IMR-90 (cell line): ENCODE measurements around the gene ZFR. TPM values are rescaled to one million over a fixed set of nuclear protein-coding genes. Genes with fewer than 3 reads are reported as not detected.

Experiments
- ATAC-seq: fragments of 200-7000 bp; cut with Tn5 transposase; 2 replicates; pipeline ENCODE4 v1.9.1; 2020; ENCODE audit warnings: low read depth, mild to moderate bottlenecking, moderate library complexity
- BruUV-seq: library from RNA; stranded (reverse); fragments of 400-500 nt; replicated peaks from 2 replicates; lab custom pipeline; 2021; lab: Mats Ljungman, UMichigan
- CTCF ChIA-PET: fragments of 300-600 bp; formaldehyde crosslinking; extraction: SDS; loops from one replicate; lab custom pipeline; 2021; ENCODE audit warnings: antibody characterized with exemption; lab: Yijun Ruan, JAX
- POLR2A ChIA-PET: fragments of 300-600 bp; sonication (Branson Sonifier 250); formaldehyde crosslinking; loops from one replicate; lab custom pipeline; 2022; ENCODE audit warnings: antibody characterized with exemption; ENCODE audit not compliant: unreplicated experiment; lab: Charles Lee
- DNase-seq: peaks from one replicate; pipeline ENCODE4 v3.0.0; 2013
- H2AFZ ChIP-seq: replicated peaks from 2 replicates; pipeline ENCODE3; 2013; ENCODE audit warnings: low read length, mild to moderate bottlenecking; ENCODE audit not compliant: poor library complexity
- H2AK5ac ChIP-seq: 2 replicates; pipeline ENCODE4 v1.6.1; 2013; ENCODE audit warnings: low read depth, low read length, inconsistent platforms
- H2AK9ac ChIP-seq: replicated peaks from 2 replicates; pipeline ENCODE3; 2013; ENCODE audit warnings: mild to moderate bottlenecking, low read depth, low read length, moderate library complexity; ENCODE audit not compliant: poor library complexity
- H2BK120ac ChIP-seq: 2 replicates; pipeline ENCODE4 v1.6.1; 2013; ENCODE audit warnings: low read depth, low read length, inconsistent platforms
- H2BK15ac ChIP-seq: 3 replicates; pipeline ENCODE4 v1.6.1; 2013; ENCODE audit warnings: low read depth, low read length, inconsistent platforms
- H2BK20ac ChIP-seq: 2 replicates; pipeline ENCODE4 v1.6.1; 2013; ENCODE audit warnings: low read depth, mild to moderate bottlenecking, inconsistent platforms, low read length, moderate library complexity
- H2BK5ac ChIP-seq: 2 replicates; pipeline ENCODE4 v1.6.1; 2013; ENCODE audit warnings: mild to moderate bottlenecking, low read depth, low read length, inconsistent platforms; ENCODE audit not compliant: poor library complexity, severe bottlenecking
- H3K14ac ChIP-seq: replicated peaks from 2 replicates; pipeline ENCODE4 v1.6.1; 2013; ENCODE audit warnings: low read depth, low read length, inconsistent platforms
- H3K18ac ChIP-seq: 2 replicates; pipeline ENCODE4 v1.6.1; 2013; ENCODE audit warnings: low read depth, low read length, control low read depth
- H3K23ac ChIP-seq: 2 replicates; pipeline ENCODE4 v1.6.1; 2013; ENCODE audit warnings: low read depth, low read length, inconsistent platforms
- H3K27ac ChIP-seq: 2 replicates; pipeline ENCODE4 v1.5.1; 2013; ENCODE audit warnings: mild to moderate bottlenecking, control low read depth, low read length; ENCODE audit not compliant: insufficient read depth
- H3K27me3 ChIP-seq: 2 replicates; pipeline ENCODE4 v1.6.1; 2013; ENCODE audit warnings: low read length; ENCODE audit not compliant: control insufficient read depth, insufficient read depth
- H3K36me3 ChIP-seq: 2 replicates; pipeline ENCODE4 v1.6.1; 2013; ENCODE audit warnings: low read length, mixed read lengths; ENCODE audit not compliant: control insufficient read depth, insufficient read depth
- H3K4ac ChIP-seq: 2 replicates; pipeline ENCODE4 v1.6.1; 2013; ENCODE audit warnings: low read depth, low read length, inconsistent platforms
- H3K4me1 ChIP-seq: 2 replicates; pipeline ENCODE4 v1.6.1; 2013; ENCODE audit warnings: low read length, mixed read lengths; ENCODE audit not compliant: control insufficient read depth, insufficient read depth
- H3K4me2 ChIP-seq: 2 replicates; pipeline ENCODE4 v1.6.1; 2013; ENCODE audit warnings: low read depth, mild to moderate bottlenecking, control low read depth, low read length, moderate library complexity
- H3K4me3 ChIP-seq: 2 replicates; pipeline ENCODE4 v1.5.1; 2013; ENCODE audit warnings: low read depth, mild to moderate bottlenecking, control low read depth, low read length, moderate library complexity; ENCODE audit not compliant: insufficient read depth
- H3K56ac ChIP-seq: 2 replicates; pipeline ENCODE4 v1.6.1; 2013; ENCODE audit warnings: low read length, inconsistent platforms; ENCODE audit not compliant: insufficient read depth; ENCODE audit errors: extremely low read depth
- H3K79me1 ChIP-seq, 2 experiments: 2 replicates each; pipeline ENCODE4 v1.6.1; 2013; ENCODE audit warnings: low read length in 2 of 2, inconsistent platforms in 1 of 2, low read depth in 1 of 2
- H3K9ac ChIP-seq: 2 replicates; pipeline ENCODE4 v1.6.1; 2013; ENCODE audit warnings: low read depth, low read length, control low read depth
- H3K9me1 ChIP-seq: 2 replicates; pipeline ENCODE4 v1.6.1; 2013; ENCODE audit warnings: low read length, inconsistent platforms; ENCODE audit not compliant: insufficient read depth
- H3K9me3 ChIP-seq: 2 replicates; pipeline ENCODE4 v1.6.1; 2013; ENCODE audit warnings: low read length; ENCODE audit not compliant: control insufficient read depth, insufficient read depth
- H4K20me1 ChIP-seq: 2 replicates; pipeline ENCODE4 v1.6.1; 2013; ENCODE audit warnings: low read length, inconsistent platforms; ENCODE audit not compliant: insufficient read depth
- H4K5ac ChIP-seq: 2 replicates; pipeline ENCODE4 v1.6.1; 2013; ENCODE audit warnings: mild to moderate bottlenecking, low read depth, low read length, control low read depth
- H4K8ac ChIP-seq, 2 experiments: 2 replicates each; pipeline ENCODE4 v1.6.1; 2013; ENCODE audit warnings: low read depth in 2 of 2, low read length in 2 of 2, control low read depth in 1 of 2, inconsistent platforms in 1 of 2
- H4K91ac ChIP-seq: 2 replicates; pipeline ENCODE4 v1.6.1; 2013; ENCODE audit warnings: low read depth, low read length, inconsistent platforms; ENCODE audit not compliant: insufficient read depth
- BHLHE40 ChIP-seq: fragments of 150-350 bp; IDR thresholded peaks from 2 replicates; pipeline ENCODE4 v1.6.1; 2016; ENCODE audit warnings: mild to moderate bottlenecking, low read depth, low read length
- CEBPB ChIP-seq: IDR thresholded peaks from 2 replicates; pipeline ENCODE4 v1.6.1; 2012; ENCODE audit warnings: low read depth, low read length, improper control_type of control experiment
- CHD1 ChIP-seq: IDR thresholded peaks from 2 replicates; pipeline ENCODE4 v1.6.1; 2012; ENCODE audit warnings: low read depth, low read length, improper control_type of control experiment
- CTCF ChIP-seq: conservative IDR thresholded peaks from 2 replicates; pipeline ENCODE4 v1.5.1; 2012; ENCODE audit warnings: mild to moderate bottlenecking, low read depth, low read length, improper control_type of control experiment
- ELK1 ChIP-seq: fragments of 150-350 bp; IDR thresholded peaks from 2 replicates; pipeline ENCODE4 v1.6.1; 2016; ENCODE audit warnings: low read depth, mild to moderate bottlenecking, low read length, moderate library complexity, borderline replicate concordance
- FOS ChIP-seq: fragments of 150-350 bp; IDR thresholded peaks from 2 replicates; pipeline ENCODE4 v1.6.1; 2016; ENCODE audit warnings: low read depth, low read length
- MAFK ChIP-seq: IDR thresholded peaks from 2 replicates; pipeline ENCODE4 v1.6.1; 2012; ENCODE audit warnings: low read depth, low read length, improper control_type of control experiment
- MAZ ChIP-seq: IDR thresholded peaks from 2 replicates; pipeline ENCODE4 v1.6.1; 2012; ENCODE audit warnings: low read depth, mild to moderate bottlenecking, low read length, improper control_type of control experiment, moderate library complexity, borderline replicate concordance
- MXI1 ChIP-seq: IDR thresholded peaks from 2 replicates; pipeline ENCODE4 v1.6.1; 2012; ENCODE audit warnings: low read depth, mild to moderate bottlenecking, low read length, moderate library complexity, borderline replicate concordance
- NFE2L2 ChIP-seq: fragments of 150-350 bp; IDR thresholded peaks from 2 replicates; pipeline ENCODE4 v1.6.1; 2016; ENCODE audit warnings: low read depth, mild to moderate bottlenecking, low read length
- POLR2A ChIP-seq: IDR thresholded peaks from 2 replicates; pipeline ENCODE4 v1.6.1; 2012; ENCODE audit warnings: mild to moderate bottlenecking, low read depth, low read length
- RAD21 ChIP-seq: IDR thresholded peaks from 2 replicates; pipeline ENCODE4 v1.6.1; 2012; ENCODE audit warnings: low read length, improper control_type of control experiment
- RCOR1 ChIP-seq: IDR thresholded peaks from 2 replicates; pipeline ENCODE4 v1.6.1; 2012; ENCODE audit warnings: mild to moderate bottlenecking, low read length, improper control_type of control experiment; ENCODE audit not compliant: insufficient replicate concordance
- RFX5 ChIP-seq: IDR thresholded peaks from 2 replicates; pipeline ENCODE4 v1.8.0; 2012; ENCODE audit warnings: low read depth, mild to moderate bottlenecking, low read length, moderate library complexity
- SMC3 ChIP-seq: fragments of 150-350 bp; IDR thresholded peaks from 2 replicates; pipeline ENCODE4 v1.6.1; 2016; ENCODE audit warnings: low read depth, mild to moderate bottlenecking, antibody characterized with exemption, low read length, moderate library complexity
- USF2 ChIP-seq: fragments of 150-350 bp; IDR thresholded peaks from 2 replicates; pipeline ENCODE4 v1.6.1; 2017; ENCODE audit warnings: mild to moderate bottlenecking, antibody characterized with exemption, low read length, low read depth
- WGBS, 2 experiments: methylation state at CpG; one replicate each; pipeline versions ENCODE4 v1.1.5 to v1.1.7; 2013; ENCODE audit warnings: missing lambda C conversion rate in 2 of 2; ENCODE audit not compliant: insufficient read length in 1 of 2; ENCODE audit errors: extremely low coverage in 2 of 2; 5-methylcytosine and 5-hydroxymethylcytosine counted together
- dilution Hi-C: fragments of 300-500 bp; cut with HindIII; formaldehyde crosslinking; loops from one replicate; pipeline ENCODE4 v1.14.3; 2018; ENCODE audit warnings: low sequenced_read_pairs; ENCODE audit not compliant: unreplicated experiment
- in situ Hi-C: fragments of 300-500 bp; cut with MboI; formaldehyde crosslinking; loops from 3 replicates; pipeline ENCODE4 v1.14.3; 2019; ENCODE audit warnings: low sequenced_read_pairs, inconsistent platforms, mixed read lengths
- intact Hi-C: fragments of 100-400 bp; cut with micrococcal nuclease; formaldehyde crosslinking; loops from 2 replicates; pipeline ENCODE4 v1.10.0; 2022
- polyA plus RNA-seq, 3 experiments: library from polyadenylated mRNA; depleted of rRNA; stranded (reverse); fragments of >200 nt; gene quantifications; 2 replicates each; pipeline ENCODE4 v1.2.3, GENCODE V29; 2012; ENCODE audit warnings: low replicate concordance in 1 of 3
- total RNA-seq: library from RNA; depleted of rRNA; stranded (reverse); fragments of >200 nt; gene quantifications from 2 replicates; pipeline ENCODE4 v1.2.3, GENCODE V29; 2012

ZFR gene
- total and polyA plus RNA-seq, 2 of the 4 experiments (the other 2 are of a cell fraction), result 30.4 to 81.4 TPM

- Histone ChIP-seq H3K4me1 (peaks cover 2% of the 10 kb centered on the region; the same call in 1 of the 2 replicates), H3K18ac (no peak overlapping the region), H4K20me1 (no peaks in the 10 kb centered on the region; the same call in 1 of the 2 replicates), H2AK9ac (no peak overlapping the region), H2BK120ac (no peak overlapping the region), H3K14ac (no peak overlapping the region), H2AK5ac (no peak overlapping the region), H4K8ac (no peak overlapping the region), H3K4me3 (no peak overlapping the region), H3K27me3 (no peaks in the 10 kb centered on the region), H3K4me2 (no peak overlapping the region), H2BK5ac (no peak overlapping the region), H4K91ac (no peak overlapping the region), H3K56ac (no peak overlapping the region), H4K5ac (no peak overlapping the region), H3K27ac (no peak overlapping the region), H2BK15ac (no peak overlapping the region), H3K23ac (no peak overlapping the region), H3K79me1 (peaks cover 13 to 18% of the 10 kb centered on the region in 2 experiments), H3K9me1 (peaks cover 3% of the 10 kb centered on the region; the same call in 1 of the 2 replicates), H3K4ac (no peak overlapping the region), H3K9me3 (no peaks in the 10 kb centered on the region), H2AFZ (no peak overlapping the region), H3K9ac (no peak overlapping the region), H3K36me3 (peaks cover 22% of the 10 kb centered on the region), H2BK20ac (no peak overlapping the region)
- WGBS, 2 experiments, result 100% methylated on average over 1 of the region's 3 CpGs; no CpG with 5 or more reads in 1 of the 2 experiments
- no peak for ATAC-seq
- dilution Hi-C loops (no loop called here), in situ Hi-C loops (no loop called here), intact Hi-C loops (no loop called here)
- DNase-seq, result no peak
- no TSS peak for BruUV-seq
- TF ChIP-seq RAD21 (no peak), CHD1 (no peak), CTCF (no peak), CEBPB (no peak), USF2 (no peak), BHLHE40 (no peak), NFE2L2 (no peak), FOS (no peak), POLR2A (no peak), MAZ (no peak), MXI1 (no peak), RCOR1 (no peak), SMC3 (no peak), ELK1 (no peak), MAFK (no peak), RFX5 (no peak)
- POLR2A ChIA-PET, result interaction anchor here (0.5 kb wide), 1 partner anchor 206 kb away, joined by 8 read pairs; no protein-coding TSS in a partner anchor
- CTCF ChIA-PET, result interaction anchor here (0.6 kb wide), 1 partner anchor 216 kb away, joined by 3 read pairs; no protein-coding TSS in a partner anchor
Measured at GRCh38 chr5:32383586-32383985, 61.0 kb downstream of the ZFR start.
